HEK293 (cell line): ENCODE measurements around the gene OPN4.

Experiments used
- CTCF ChIA-PET: fragments of 350-600 bp; formaldehyde crosslinking; extraction: SDS; loops from one replicate; lab custom pipeline; 2021; ENCODE audit warnings: antibody characterized with exemption; lab: Yijun Ruan, JAX
- POLR2A ChIA-PET: fragments of 300-600 bp; formaldehyde crosslinking; extraction: SDS; loops from one replicate; lab custom pipeline; 2020; ENCODE audit warnings: antibody characterized with exemption, inconsistent platforms; lab: Yijun Ruan, JAX
- H3K27ac ChIP-seq: fragments of 200-500 bp; sonication (Bioruptor generic); 2 replicates; pipeline ENCODE4 v1.5.1; 2014; ENCODE audit warnings: low read depth, low read length, control low read depth, inconsistent platforms; ENCODE audit errors: extremely low read depth
- H3K36me3 ChIP-seq, 2 experiments: fragments of 200-500 bp in 1 of 2; sonication (Bioruptor generic) in 1 of 2; 1 replicate in 1 of 2; 2 replicates in 1 of 2; pipeline ENCODE4 v1.5.1; 2014 to 2017; ENCODE audit warnings: inconsistent platforms in 2 of 2, low read length in 2 of 2; ENCODE audit not compliant: control insufficient read depth in 2 of 2, insufficient read depth in 1 of 2
- H3K4me1 ChIP-seq: fragments of 200-500 bp; sonication (Bioruptor generic); 2 replicates; pipeline ENCODE4 v1.5.1; 2014; ENCODE audit warnings: mild to moderate bottlenecking, low read length, inconsistent platforms; ENCODE audit not compliant: control insufficient read depth, insufficient read depth
- H3K4me3 ChIP-seq: 2 replicates; pipeline ENCODE4 v1.5.1; 2011; ENCODE audit warnings: low read depth, mild to moderate bottlenecking, control low read depth, low read length, moderate library complexity
- H3K9me3 ChIP-seq: fragments of 200-500 bp; sonication (Bioruptor generic); 2 replicates; pipeline ENCODE4 v1.5.1; 2014; ENCODE audit warnings: low read depth, low read length, inconsistent platforms; ENCODE audit not compliant: control insufficient read depth, insufficient read depth
- FEZF1 ChIP-seq: fragments of 450-650 bp; formaldehyde crosslinking; IDR thresholded peaks from 2 replicates; pipeline ENCODE4 v1.5.1; 2016; ENCODE audit warnings: missing biosample characterization, missing genetic modification characterization
- SCRT2 ChIP-seq: fragments of 450-650 bp; formaldehyde crosslinking; IDR thresholded peaks from 2 replicates; pipeline ENCODE4 v1.5.1; 2016; ENCODE audit warnings: missing biosample characterization, missing genetic modification characterization
- ZBTB10 ChIP-seq: fragments of 450-650 bp; formaldehyde crosslinking; IDR thresholded peaks from 2 replicates; pipeline ENCODE4 v1.5.1; 2016; ENCODE audit warnings: missing biosample characterization, missing genetic modification characterization
- ZBTB48 ChIP-seq: fragments of 450-650 bp; formaldehyde crosslinking; IDR thresholded peaks from 2 replicates; pipeline ENCODE4 v1.5.1; 2016; ENCODE audit warnings: missing biosample characterization, missing genetic modification characterization
- ZNF10 ChIP-seq: fragments of 450-650 bp; formaldehyde crosslinking; IDR thresholded peaks from 2 replicates; pipeline ENCODE4 v1.5.1; 2017; ENCODE audit warnings: missing biosample characterization, missing genetic modification characterization
- ZNF112 ChIP-seq: fragments of 450-650 bp; formaldehyde crosslinking; IDR thresholded peaks from 2 replicates; pipeline ENCODE4 v1.5.0; 2017; ENCODE audit warnings: missing biosample characterization, missing genetic modification characterization
- ZNF121 ChIP-seq: fragments of 450-650 bp; formaldehyde crosslinking; IDR thresholded peaks from 2 replicates; pipeline ENCODE4 v1.5.1; 2016; ENCODE audit warnings: missing biosample characterization, missing genetic modification characterization
- ZNF148 ChIP-seq: fragments of 450-650 bp; formaldehyde crosslinking; IDR thresholded peaks from 2 replicates; pipeline ENCODE4 v1.5.0; 2017; ENCODE audit warnings: missing biosample characterization, missing genetic modification characterization, borderline replicate concordance
- ZNF155 ChIP-seq: fragments of 450-650 bp; formaldehyde crosslinking; IDR thresholded peaks from 2 replicates; pipeline ENCODE4 v1.5.1; 2016; ENCODE audit warnings: missing biosample characterization, missing genetic modification characterization
- ZNF157 ChIP-seq: fragments of 450-650 bp; formaldehyde crosslinking; IDR thresholded peaks from 2 replicates; pipeline ENCODE4 v1.5.1; 2016; ENCODE audit warnings: missing biosample characterization, missing genetic modification characterization
- ZNF211 ChIP-seq: fragments of 450-650 bp; formaldehyde crosslinking; IDR thresholded peaks from 2 replicates; pipeline ENCODE4 v1.5.1; 2016; ENCODE audit warnings: low read depth, missing biosample characterization, missing genetic modification characterization
- ZNF248 ChIP-seq: fragments of 450-650 bp; formaldehyde crosslinking; IDR thresholded peaks from 2 replicates; pipeline ENCODE4 v1.5.1; 2017; ENCODE audit warnings: missing biosample characterization, missing genetic modification characterization
- ZNF366 ChIP-seq: fragments of 450-650 bp; formaldehyde crosslinking; conservative IDR thresholded peaks from 2 replicates; pipeline ENCODE4 v1.5.1; 2016; ENCODE audit warnings: missing biosample characterization, missing genetic modification characterization
- ZNF37A ChIP-seq: fragments of 450-650 bp; IDR thresholded peaks from 2 replicates; pipeline ENCODE4 v1.5.1; 2018; ENCODE audit warnings: missing biosample characterization, missing genetic modification characterization
- ZNF426 ChIP-seq: fragments of 450-650 bp; formaldehyde crosslinking; IDR thresholded peaks from 2 replicates; pipeline ENCODE4 v1.5.1; 2017; ENCODE audit warnings: missing biosample characterization, missing genetic modification characterization, mild to moderate bottlenecking, inconsistent platforms, moderate library complexity
- ZNF501 ChIP-seq: fragments of 450-650 bp; formaldehyde crosslinking; IDR thresholded peaks from 2 replicates; pipeline ENCODE4 v1.5.1; 2016; ENCODE audit warnings: missing biosample characterization, missing genetic modification characterization
- ZNF560 ChIP-seq: fragments of 450-650 bp; formaldehyde crosslinking; IDR thresholded peaks from 2 replicates; pipeline ENCODE4 v1.5.1; 2017; ENCODE audit warnings: missing biosample characterization, missing genetic modification characterization, borderline replicate concordance
- ZNF571 ChIP-seq: fragments of 450-650 bp; formaldehyde crosslinking; IDR thresholded peaks from 2 replicates; pipeline ENCODE4 v1.5.0; 2017; ENCODE audit warnings: missing biosample characterization, missing genetic modification characterization
- ZNF596 ChIP-seq: fragments of 450-650 bp; IDR thresholded peaks from 2 replicates; pipeline ENCODE4 v1.5.0; 2018; ENCODE audit warnings: missing biosample characterization, mild to moderate bottlenecking, missing genetic modification characterization, moderate library complexity
- ZNF600 ChIP-seq: fragments of 450-650 bp; formaldehyde crosslinking; IDR thresholded peaks from 2 replicates; pipeline ENCODE4 v1.5.1; 2016; ENCODE audit warnings: missing biosample characterization, missing genetic modification characterization
- ZNF747 ChIP-seq: fragments of 450-650 bp; formaldehyde crosslinking; IDR thresholded peaks from 2 replicates; pipeline ENCODE4 v1.5.1; 2016; ENCODE audit warnings: missing biosample characterization, missing genetic modification characterization
- ZNF792 ChIP-seq: fragments of 450-650 bp; formaldehyde crosslinking; IDR thresholded peaks from 2 replicates; pipeline ENCODE4 v1.5.1; 2016; ENCODE audit warnings: missing biosample characterization, missing genetic modification characterization
- ZNF843 ChIP-seq: fragments of 450-650 bp; formaldehyde crosslinking; IDR thresholded peaks from 2 replicates; pipeline ENCODE4 v1.5.1; 2016; ENCODE audit warnings: missing biosample characterization, missing genetic modification characterization
- ZXDB ChIP-seq: fragments of 450-650 bp; formaldehyde crosslinking; IDR thresholded peaks from 2 replicates; pipeline ENCODE4 v1.5.1; 2016; ENCODE audit warnings: missing biosample characterization, missing genetic modification characterization
- TF ChIP-seq, protein P1 (sequence below): fragments of 450-650 bp; formaldehyde crosslinking; optimal IDR thresholded peaks from 2 replicates; pipeline ENCODE3; 2016; ENCODE audit warnings: missing biosample characterization, mild to moderate bottlenecking, missing genetic modification characterization

The OPN4 gene

DNA sequence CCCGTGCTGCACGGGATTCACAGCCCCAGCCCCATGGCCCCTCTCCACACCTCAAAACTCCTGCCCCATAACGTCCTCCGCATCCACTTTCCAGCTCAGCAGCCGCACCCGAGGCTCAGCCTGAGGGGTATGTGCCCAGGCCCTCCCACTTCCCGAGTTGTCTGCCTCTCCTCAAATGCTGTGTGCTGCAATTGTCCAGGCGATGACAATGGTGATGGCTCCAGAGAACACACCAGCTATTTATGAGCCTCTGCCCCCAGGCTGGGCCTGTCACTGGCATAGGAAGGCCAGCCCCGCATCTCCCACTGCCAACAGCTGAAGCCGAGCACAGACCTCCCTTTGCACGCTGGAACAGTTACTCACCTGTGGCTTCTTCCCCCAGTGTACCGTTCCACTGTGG, 11.5 kb downstream of the OPN4 start:
- POLR2A ChIA-PET, result no interaction called here
- peak; percentile 72 for TF ChIP-seq SCRT2 (tag by site-specific recombination)
- TF ChIP-seq ZNF596, result no peak
- peak; percentile 81 for TF ChIP-seq ZNF600
- TF ChIP-seq ZNF747, result no peak
- TF ChIP-seq ZNF10, result no peak
- no peak for TF ChIP-seq ZNF37A
- no peak for TF ChIP-seq ZNF248 (tag by site-specific recombination)
- TF ChIP-seq ZNF148 (tag by site-specific recombination), result no peak
- no peaks in the 10 kb centered on the region for H3K9me3 ChIP-seq
- no peaks in the 10 kb centered on the region for H3K36me3 ChIP-seq
- peaks cover 9% of the 10 kb centered on the region for H3K4me1 ChIP-seq
- H3K4me3 ChIP-seq, result no peak overlapping the region
- no peak overlapping the region for H3K27ac ChIP-seq
- CTCF ChIA-PET, result no interaction called here

GRCh38 chr10:86666538-86666937, 12.2 kb downstream of the OPN4 start:
- peaks cover 9% of the 10 kb centered on the region for H3K4me1 ChIP-seq
- CTCF ChIA-PET, result interaction anchor here (1.1 to 1.6 kb wide), 2 partner anchors 12 to 266 kb away, joined by 3 read pairs; partner anchors contain the start of gene OPN4

DNA sequence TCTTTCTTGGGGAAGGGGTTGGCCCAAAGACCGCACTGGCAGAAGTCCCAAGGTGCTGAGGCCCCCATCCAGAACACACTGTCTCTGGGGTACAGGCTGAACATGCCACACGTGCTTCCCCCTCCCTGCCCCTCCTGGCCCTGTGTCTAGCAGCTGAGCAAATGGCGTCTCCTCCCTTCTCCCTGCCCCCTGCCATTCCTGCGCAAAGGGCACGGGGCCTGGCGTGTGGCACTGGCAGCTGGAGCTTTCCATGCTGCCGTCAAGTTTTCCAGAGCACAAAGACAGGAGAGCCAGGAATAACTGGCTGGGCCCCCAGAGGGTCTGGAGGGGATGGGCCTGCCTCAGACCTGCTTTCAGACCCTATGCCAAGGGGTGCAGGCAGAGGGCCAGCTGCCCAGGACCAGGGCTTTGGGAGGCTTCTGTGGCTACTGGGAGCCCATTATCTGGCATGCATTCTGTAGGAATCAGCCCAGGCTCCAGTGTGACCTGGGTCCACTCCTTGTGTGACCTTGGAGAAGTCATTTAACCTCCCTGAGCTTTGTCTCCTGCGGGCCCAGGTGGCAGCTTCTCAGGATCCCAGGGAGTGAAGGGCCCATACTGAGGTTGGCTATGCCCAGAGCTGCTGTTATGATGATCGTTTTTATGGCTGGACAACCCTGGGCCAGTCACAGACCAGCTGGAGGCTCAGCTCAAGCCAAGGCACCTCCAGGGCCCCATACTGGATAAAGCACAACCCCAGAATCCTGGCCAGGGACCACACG, 13.3 kb downstream of the OPN4 start:
- Histone ChIP-seq H3K9me3 (no peaks in the 10 kb centered on the region), H3K27ac (no peak overlapping the region), H3K4me3 (no peak overlapping the region), H3K36me3 (no peaks in the 10 kb centered on the region)
- CTCF ChIA-PET, result interaction anchor here (0.5 to 1.6 kb wide), 7 partner anchors 13 to 268 kb away, joined by 3 to 4 read pairs (median 3); partner anchors contain the start of gene OPN4
- TF ChIP-seq ZNF211 (tag by site-specific recombination) (no peak), ZNF501 (tag by site-specific recombination) (no peak), ZNF366 (no peak), ZNF112 (no peak), ZNF843 (tag by site-specific recombination) (no peak), ZBTB48 (tag by site-specific recombination) (no peak), ZNF560 (tag by site-specific recombination) (no peak), ZNF792 (tag by site-specific recombination) (no peak), ZNF157 (tag by site-specific recombination) (no peak), FEZF1 (tag by site-specific recombination) (no peak), ZBTB10 (tag by site-specific recombination) (no peak), ZNF571 (tag by site-specific recombination) (no peak), ZNF155 (no peak)
- TF ChIP-seq, protein P1, sequence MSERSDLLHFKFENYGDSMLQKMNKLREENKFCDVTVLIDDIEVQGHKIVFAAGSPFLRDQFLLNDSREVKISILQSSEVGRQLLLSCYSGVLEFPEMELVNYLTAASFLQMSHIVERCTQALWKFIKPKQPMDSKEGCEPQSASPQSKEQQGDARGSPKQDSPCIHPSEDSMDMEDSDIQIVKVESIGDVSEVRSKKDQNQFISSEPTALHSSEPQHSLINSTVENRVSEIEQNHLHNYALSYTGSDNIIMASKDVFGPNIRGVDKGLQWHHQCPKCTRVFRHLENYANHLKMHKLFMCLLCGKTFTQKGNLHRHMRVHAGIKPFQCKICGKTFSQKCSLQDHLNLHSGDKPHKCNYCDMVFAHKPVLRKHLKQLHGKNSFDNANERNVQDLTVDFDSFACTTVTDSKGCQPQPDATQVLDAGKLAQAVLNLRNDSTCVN, result no peak
- TF ChIP-seq, all 188 proteins: peak for 0
- POLR2A ChIA-PET, result no interaction called here
- peaks cover 9% of the 10 kb centered on the region for H3K4me1 ChIP-seq

More at GRCh38 chr10:86666538-86666937, 12.2 kb downstream of the OPN4 start:
- POLR2A ChIA-PET, result no interaction called here
- Histone ChIP-seq H3K36me3 (no peaks in the 10 kb centered on the region), H3K4me3 (no peak overlapping the region), H3K9me3 (no peaks in the 10 kb centered on the region), H3K27ac (no peak overlapping the region)
- no peak for TF ChIP-seq ZNF121 (tag by site-specific recombination)
- no peak for TF ChIP-seq ZNF426 (tag by site-specific recombination)
- no peak for TF ChIP-seq ZXDB (tag by site-specific recombination)
